Hematopoietic multipotent progenitor cell treated with erythropoietin and hydrocortisone succinate and interleukin-3 and kit ligand, for 17 days (in vitro differentiated cells): ENCODE data around the gene LGI1.

Source experiments
- DNase-seq: peaks from one replicate; pipeline ENCODE4 v3.0.0-alpha.2; 2015; ENCODE audit warnings: low spot score

Gene LGI1

GRCh38 chr10:93755443-93756116, 2.2 kb upstream of the LGI1 start:
- no peak for DNase-seq

- no peak for DNase-seq
Observed at GRCh38 chr10:93756118-93756517, 1.6 kb upstream of the LGI1 start.

GRCh38 chr10:93757136-93757535, 600 bp upstream of the LGI1 start:
- DNase-seq = no peak

GRCh38 chr10:93758508-93758885, 761 bp downstream of the LGI1 start:
- DNase-seq = no peak

GRCh38 chr10:93758891-93759410, 1.2 kb downstream of the LGI1 start:
- DNase-seq = no peak

- no peak for DNase-seq
Observed at GRCh38 chr10:93760490-93760889, 2.8 kb downstream of the LGI1 start.

- no peak for DNase-seq
Observed at GRCh38 chr10:93762979-93763391, 5.2 kb downstream of the LGI1 start.

GRCh38 chr10:93766918-93767317, 9.2 kb downstream of the LGI1 start:
- DNase-seq = no peak

- DNase-seq = no peak
Observed at GRCh38 chr10:93767724-93768399, 10.1 kb downstream of the LGI1 start.

- DNase-seq = no peak
Observed at GRCh38 chr10:93768892-93769291, 11.2 kb downstream of the LGI1 start.

- DNase-seq = no peak
Observed at GRCh38 chr10:93771354-93771753, 13.6 kb downstream of the LGI1 start.

- DNase-seq = no peak
Observed at GRCh38 chr10:93773120-93773519, 15.4 kb downstream of the LGI1 start.

- no peak for DNase-seq
Observed at GRCh38 chr10:93773705-93774104, 16.0 kb downstream of the LGI1 start.

GRCh38 chr10:93775356-93775755, 17.6 kb downstream of the LGI1 start:
- no peak for DNase-seq

GRCh38 chr10:93777092-93777491, 19.4 kb downstream of the LGI1 start:
- no peak for DNase-seq

- DNase-seq = no peak
Observed at GRCh38 chr10:93784059-93784458, 26.3 kb downstream of the LGI1 start.

- no peak for DNase-seq
Observed at GRCh38 chr10:93788413-93789208, 30.9 kb downstream of the LGI1 start.

- no peak for DNase-seq
Observed at GRCh38 chr10:93790439-93790838, 32.7 kb downstream of the LGI1 start.

- no peak for DNase-seq
Observed at GRCh38 chr10:93796167-93796566, 38.4 kb downstream of the LGI1 start.

- DNase-seq = no peak
Observed at GRCh38 chr10:93797825-93798224, 40.1 kb downstream of the LGI1 start.

GRCh38 chr10:93799155-93799708, 41.5 kb downstream of the LGI1 start:
- DNase-seq = no peak

- no peak for DNase-seq
Observed at GRCh38 chr10:93804200-93804599, 46.5 kb downstream of the LGI1 start.

- no peak for DNase-seq
Observed at GRCh38 chr10:93806903-93807302, 49.2 kb downstream of the LGI1 start.
